ENCODE results near the gene SCFD2.

SCFD2 gene

DNA sequence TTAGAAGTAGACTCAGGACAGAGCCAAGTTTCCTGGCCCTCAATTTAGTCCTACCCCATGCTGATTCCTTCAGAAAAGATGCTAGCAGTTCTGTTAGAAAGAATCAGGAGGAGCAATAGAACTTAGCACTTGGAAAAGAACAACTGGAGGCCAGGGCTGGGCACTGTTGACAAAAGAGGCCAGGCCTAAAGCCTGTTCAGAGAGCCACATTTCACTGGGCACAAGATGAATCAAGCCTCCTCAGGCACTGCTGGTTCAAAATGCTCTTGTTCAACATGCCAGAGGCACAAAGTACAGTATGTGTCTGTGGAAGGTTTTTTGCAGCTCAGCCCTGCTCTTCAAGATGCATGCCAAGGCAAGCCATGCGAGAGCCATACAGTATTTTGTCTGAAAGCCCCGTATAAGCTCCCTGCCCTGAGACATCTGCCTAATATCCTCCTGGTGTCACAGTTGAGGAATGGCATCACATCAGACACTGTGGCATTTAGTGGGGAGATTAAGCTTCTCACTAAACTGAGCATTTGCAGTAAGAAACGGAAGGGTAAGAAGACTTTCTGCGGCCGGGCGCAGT lies 450.0 kb downstream of the SCFD2 start:
- Histone ChIP-seq H4K20me1 (ENCODE audit: insufficient read depth, low read length) (no peaks in the 10 kb centered on the region), H3K9me3 (ENCODE audit: insufficient read depth, low read length, severe bottlenecking) (no peaks in the 10 kb centered on the region), H3K4me2 (ENCODE audit: insufficient read depth, low read length) (no peak overlapping the region), H3K4me3 (ENCODE audit: low read depth in 1 of 2, low read length in 2 of 2) (no peak overlapping the region), H2AFZ (ENCODE audit: low read depth, low read length) (no peak overlapping the region), H3K4me1 (ENCODE audit: insufficient read depth, low read length) (no peaks in the 10 kb centered on the region), H3K9ac (ENCODE audit: low read depth, low read length) (no peak overlapping the region), H3K36me3 (ENCODE audit: insufficient read depth, low read length) (peaks cover 4% of the 10 kb centered on the region; the same call in 1 of the 2 replicates), H3K27me3 (ENCODE audit: insufficient read depth, low read length, poor library complexity) (no peaks in the 10 kb centered on the region), H3K27ac (ENCODE audit: low read length) (no peak overlapping the region), H3K79me2 (ENCODE audit: insufficient read depth, low read length) (no peaks in the 10 kb centered on the region)
- no peak for ATAC-seq (ENCODE audit: insufficient read depth, low read depth)
- no peak for DNase-seq
- no peak for TF ChIP-seq EZH2 (IDR thresholded peaks at IDR 0.05; ENCODE audit: borderline replicate concordance, low read depth, low read length, severe bottlenecking)
- TF ChIP-seq, protein P1, sequence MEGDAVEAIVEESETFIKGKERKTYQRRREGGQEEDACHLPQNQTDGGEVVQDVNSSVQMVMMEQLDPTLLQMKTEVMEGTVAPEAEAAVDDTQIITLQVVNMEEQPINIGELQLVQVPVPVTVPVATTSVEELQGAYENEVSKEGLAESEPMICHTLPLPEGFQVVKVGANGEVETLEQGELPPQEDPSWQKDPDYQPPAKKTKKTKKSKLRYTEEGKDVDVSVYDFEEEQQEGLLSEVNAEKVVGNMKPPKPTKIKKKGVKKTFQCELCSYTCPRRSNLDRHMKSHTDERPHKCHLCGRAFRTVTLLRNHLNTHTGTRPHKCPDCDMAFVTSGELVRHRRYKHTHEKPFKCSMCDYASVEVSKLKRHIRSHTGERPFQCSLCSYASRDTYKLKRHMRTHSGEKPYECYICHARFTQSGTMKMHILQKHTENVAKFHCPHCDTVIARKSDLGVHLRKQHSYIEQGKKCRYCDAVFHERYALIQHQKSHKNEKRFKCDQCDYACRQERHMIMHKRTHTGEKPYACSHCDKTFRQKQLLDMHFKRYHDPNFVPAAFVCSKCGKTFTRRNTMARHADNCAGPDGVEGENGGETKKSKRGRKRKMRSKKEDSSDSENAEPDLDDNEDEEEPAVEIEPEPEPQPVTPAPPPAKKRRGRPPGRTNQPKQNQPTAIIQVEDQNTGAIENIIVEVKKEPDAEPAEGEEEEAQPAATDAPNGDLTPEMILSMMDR (IDR thresholded peaks at IDR 0.05; ENCODE audit: borderline replicate concordance, extremely low read depth, low read length, poor library complexity, severe bottlenecking), result no peak

DNA sequence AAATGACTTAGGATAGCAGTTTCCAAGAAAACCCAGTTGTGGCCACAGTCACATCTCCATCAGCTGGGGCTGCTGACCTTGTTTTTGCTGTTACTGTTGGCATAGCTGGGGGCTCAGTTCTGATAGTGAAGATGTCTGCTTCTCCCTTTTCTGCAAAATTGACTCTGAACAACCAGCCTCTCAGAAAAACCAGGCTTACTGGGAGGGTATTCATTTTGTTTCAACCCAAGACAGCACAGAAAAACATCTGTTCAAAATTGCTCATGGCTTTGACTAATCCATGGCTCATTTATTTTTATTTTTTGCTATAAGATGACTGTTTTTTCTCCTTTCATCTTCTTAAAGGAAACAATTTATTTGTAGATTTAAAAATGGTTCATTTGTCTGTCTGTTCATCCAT lies 450.7 kb downstream of the SCFD2 start:
- no peak for ATAC-seq (ENCODE audit: insufficient read depth, low read depth)
- Histone ChIP-seq H3K79me2 (ENCODE audit: insufficient read depth, low read length) (no peaks in the 10 kb centered on the region), H4K20me1 (ENCODE audit: insufficient read depth, low read length) (no peaks in the 10 kb centered on the region), H3K4me3 (ENCODE audit: low read depth in 1 of 2, low read length in 2 of 2) (no peak overlapping the region), H3K4me1 (ENCODE audit: insufficient read depth, low read length) (no peaks in the 10 kb centered on the region), H3K27ac (ENCODE audit: low read length) (no peak overlapping the region), H3K4me2 (ENCODE audit: insufficient read depth, low read length) (no peak overlapping the region), H3K9me3 (ENCODE audit: insufficient read depth, low read length, severe bottlenecking) (no peaks in the 10 kb centered on the region), H3K9ac (ENCODE audit: low read depth, low read length) (no peak overlapping the region), H3K27me3 (ENCODE audit: insufficient read depth, low read length, poor library complexity) (no peaks in the 10 kb centered on the region), H3K36me3 (ENCODE audit: insufficient read depth, low read length) (peaks cover 4% of the 10 kb centered on the region; the same call in 1 of the 2 replicates), H2AFZ (ENCODE audit: low read depth, low read length) (no peak overlapping the region)
- no peak for DNase-seq
- TF ChIP-seq, protein P1 (IDR thresholded peaks at IDR 0.05; ENCODE audit: borderline replicate concordance, extremely low read depth, low read length, poor library complexity, severe bottlenecking), result no peak
- TF ChIP-seq EZH2 (IDR thresholded peaks at IDR 0.05; ENCODE audit: borderline replicate concordance, low read depth, low read length, severe bottlenecking), result no peak

DNA sequence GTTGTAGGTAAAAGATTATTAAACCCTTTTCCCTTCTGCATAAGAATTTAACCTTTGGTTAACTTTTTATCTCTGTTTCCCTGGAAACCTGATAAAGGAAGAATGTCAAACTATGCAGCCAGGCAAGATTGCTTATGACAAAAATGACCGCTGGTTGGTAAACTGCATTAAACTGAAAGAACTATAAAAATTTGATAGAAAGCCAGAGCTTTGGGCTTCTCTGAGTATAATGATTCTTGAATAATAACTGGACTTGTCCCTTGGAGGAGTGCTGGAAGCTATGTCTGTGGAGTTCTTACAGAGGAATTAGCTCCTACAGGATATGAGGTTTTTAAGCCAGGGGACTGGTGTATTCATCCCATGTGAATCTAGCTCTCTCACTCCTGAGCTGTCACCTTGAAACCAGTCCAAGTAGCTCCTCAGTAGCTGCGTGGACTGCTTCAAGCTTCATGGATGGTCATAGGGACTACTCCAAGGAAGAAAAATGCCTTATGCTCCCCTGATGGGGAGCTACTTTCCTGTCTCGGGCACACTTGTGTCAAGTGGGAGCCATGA lies 451.7 kb downstream of the SCFD2 start:
- H3K27ac ChIP-seq (ENCODE audit: low read length), result no peak overlapping the region

More for the DNA sequence above, 451.7 kb downstream of the SCFD2 start:
- Histone ChIP-seq H3K4me1 (ENCODE audit: insufficient read depth, low read length) (no peaks in the 10 kb centered on the region), H3K27me3 (ENCODE audit: insufficient read depth, low read length, poor library complexity) (no peaks in the 10 kb centered on the region), H3K79me2 (ENCODE audit: insufficient read depth, low read length) (no peaks in the 10 kb centered on the region), H4K20me1 (ENCODE audit: insufficient read depth, low read length) (no peaks in the 10 kb centered on the region), H3K9ac (ENCODE audit: low read depth, low read length) (no peak overlapping the region), H3K4me3 (ENCODE audit: low read depth in 1 of 2, low read length in 2 of 2) (no peak overlapping the region), H3K36me3 (ENCODE audit: insufficient read depth, low read length) (peaks cover 4% of the 10 kb centered on the region; the same call in 1 of the 2 replicates), H3K4me2 (ENCODE audit: insufficient read depth, low read length) (no peak overlapping the region), H2AFZ (ENCODE audit: low read depth, low read length) (no peak overlapping the region), H3K9me3 (ENCODE audit: insufficient read depth, low read length, severe bottlenecking) (no peaks in the 10 kb centered on the region)
- TF ChIP-seq, protein P1 (IDR thresholded peaks at IDR 0.05; ENCODE audit: borderline replicate concordance, extremely low read depth, low read length, poor library complexity, severe bottlenecking), result no peak
- TF ChIP-seq EZH2 (IDR thresholded peaks at IDR 0.05; ENCODE audit: borderline replicate concordance, low read depth, low read length, severe bottlenecking), result no peak
- ATAC-seq (ENCODE audit: insufficient read depth, low read depth), result no peak
- DNase-seq, result no peak

Measured in DND-41 (cell line).